ENCODE measurements around the gene RMC1. TPM values are rescaled to one million over a fixed set of nuclear protein-coding genes. Genes with fewer than 3 reads are reported as not detected.

The RMC1 gene
- total RNA-seq, 1 donor from 2014 or later: 31.6 TPM

DNA sequence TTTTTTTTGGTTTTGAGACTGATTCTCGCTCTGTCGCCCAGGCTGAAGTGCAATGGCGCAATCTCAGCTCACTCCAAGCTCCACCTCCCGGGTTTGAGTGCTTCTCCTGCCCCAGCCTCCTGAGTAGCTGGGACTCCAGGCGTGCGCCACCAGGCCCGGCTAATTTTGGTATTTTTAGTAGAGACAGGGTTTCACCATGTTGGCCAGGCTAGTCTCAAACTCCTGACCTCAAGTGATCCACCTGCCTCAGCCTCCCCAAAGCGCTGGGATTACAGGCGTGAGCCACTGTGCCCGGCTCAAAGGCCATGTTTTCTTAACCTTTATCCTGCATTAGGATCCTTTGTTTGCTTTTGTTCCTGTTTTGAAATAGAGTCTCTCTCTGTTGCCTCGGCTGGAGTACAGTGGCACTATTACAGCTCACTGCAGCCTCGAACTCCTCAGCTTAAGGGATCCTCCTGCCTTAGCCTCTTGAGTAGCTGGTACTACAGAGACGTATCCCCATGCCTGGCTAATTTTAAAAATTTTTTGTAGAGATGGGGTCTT lies 42.0 kb downstream of the RMC1 start:
- Histone ChIP-seq H3K36me3 (no peaks in the 10 kb centered on the region), H3K79me2 (ENCODE audit: low read depth) (no peaks in the 10 kb centered on the region), H3K4me2 (no peak overlapping the region), H3K4me3 (no peak overlapping the region), H4K20me1 (ENCODE audit: low read depth) (no peaks in the 10 kb centered on the region), H3F3A (ENCODE audit: low read depth) (no peaks in the 10 kb centered on the region), H3K27me3 (no peaks in the 10 kb centered on the region), H3K9ac (no peak overlapping the region), H3K27ac (no peak overlapping the region), H2AFZ (replicated peaks) (no peak overlapping the region), H3K4me1 (no peaks in the 10 kb centered on the region), H3K9me3 (ENCODE audit: low read depth) (no peaks in the 10 kb centered on the region)
- Mint-ChIP-seq H3K9me3 (no peaks in the 10 kb centered on the region), H3K36me3 (peaks cover 12% of the 10 kb centered on the region), H3K27ac (no peak overlapping the region), H3K4me3 (no peak overlapping the region), H3K27me3 (ENCODE audit: insufficient read depth, low read depth) (no peaks in the 10 kb centered on the region), H3K4me1 (no peaks in the 10 kb centered on the region)
- no peak for DNase-seq (ENCODE audit: low spot score)
- TF ChIP-seq, protein P1, sequence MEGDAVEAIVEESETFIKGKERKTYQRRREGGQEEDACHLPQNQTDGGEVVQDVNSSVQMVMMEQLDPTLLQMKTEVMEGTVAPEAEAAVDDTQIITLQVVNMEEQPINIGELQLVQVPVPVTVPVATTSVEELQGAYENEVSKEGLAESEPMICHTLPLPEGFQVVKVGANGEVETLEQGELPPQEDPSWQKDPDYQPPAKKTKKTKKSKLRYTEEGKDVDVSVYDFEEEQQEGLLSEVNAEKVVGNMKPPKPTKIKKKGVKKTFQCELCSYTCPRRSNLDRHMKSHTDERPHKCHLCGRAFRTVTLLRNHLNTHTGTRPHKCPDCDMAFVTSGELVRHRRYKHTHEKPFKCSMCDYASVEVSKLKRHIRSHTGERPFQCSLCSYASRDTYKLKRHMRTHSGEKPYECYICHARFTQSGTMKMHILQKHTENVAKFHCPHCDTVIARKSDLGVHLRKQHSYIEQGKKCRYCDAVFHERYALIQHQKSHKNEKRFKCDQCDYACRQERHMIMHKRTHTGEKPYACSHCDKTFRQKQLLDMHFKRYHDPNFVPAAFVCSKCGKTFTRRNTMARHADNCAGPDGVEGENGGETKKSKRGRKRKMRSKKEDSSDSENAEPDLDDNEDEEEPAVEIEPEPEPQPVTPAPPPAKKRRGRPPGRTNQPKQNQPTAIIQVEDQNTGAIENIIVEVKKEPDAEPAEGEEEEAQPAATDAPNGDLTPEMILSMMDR (IDR thresholded peaks at IDR 0.05): no peak
- TF ChIP-seq EZH2 (IDR thresholded peaks at IDR 0.05) (no peak), EZH2phosphoT487 (IDR thresholded peaks at IDR 0.05) (no peak)

DNA sequence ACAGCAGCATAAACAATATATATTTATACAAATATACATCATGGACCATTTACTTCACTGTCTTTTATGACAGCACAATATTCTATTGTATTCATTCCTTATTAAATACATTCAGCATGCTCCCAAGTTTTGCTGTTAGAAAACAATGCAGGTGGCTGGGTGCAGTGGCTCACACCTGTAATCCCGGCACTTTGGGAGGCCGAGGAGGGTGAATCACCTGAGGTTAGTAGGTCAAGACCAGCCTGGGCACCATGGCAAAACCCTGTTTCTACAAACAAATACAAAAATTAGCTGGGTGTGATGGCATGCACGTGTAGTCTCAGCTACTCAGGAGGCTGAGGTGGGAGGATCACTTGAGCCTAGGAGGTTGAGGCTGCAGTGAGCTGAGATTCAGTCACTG lies 44.0 kb downstream of the RMC1 start:
- Mint-ChIP-seq H3K27me3 (ENCODE audit: insufficient read depth, low read depth) (no peaks in the 10 kb centered on the region), H3K4me1 (no peaks in the 10 kb centered on the region), H3K4me3 (no peak overlapping the region), H3K36me3 (peaks cover 10% of the 10 kb centered on the region), H3K27ac (no peak overlapping the region), H3K9me3 (no peaks in the 10 kb centered on the region)
- DNase-seq (ENCODE audit: low spot score): no peak
- Histone ChIP-seq H3K36me3 (no peaks in the 10 kb centered on the region), H3K9ac (no peak overlapping the region), H3K4me1 (no peaks in the 10 kb centered on the region), H3K27me3 (no peaks in the 10 kb centered on the region), H2AFZ (replicated peaks) (no peak overlapping the region), H3F3A (ENCODE audit: low read depth) (no peaks in the 10 kb centered on the region), H3K4me2 (no peak overlapping the region), H3K79me2 (ENCODE audit: low read depth) (no peaks in the 10 kb centered on the region), H4K20me1 (ENCODE audit: low read depth) (no peaks in the 10 kb centered on the region), H3K4me3 (no peak overlapping the region), H3K9me3 (ENCODE audit: low read depth) (no peaks in the 10 kb centered on the region), H3K27ac (no peak overlapping the region)
- TF ChIP-seq, protein P1 (IDR thresholded peaks at IDR 0.05): no peak
- TF ChIP-seq EZH2phosphoT487 (IDR thresholded peaks at IDR 0.05) (no peak), EZH2 (IDR thresholded peaks at IDR 0.05) (no peak)

DNA sequence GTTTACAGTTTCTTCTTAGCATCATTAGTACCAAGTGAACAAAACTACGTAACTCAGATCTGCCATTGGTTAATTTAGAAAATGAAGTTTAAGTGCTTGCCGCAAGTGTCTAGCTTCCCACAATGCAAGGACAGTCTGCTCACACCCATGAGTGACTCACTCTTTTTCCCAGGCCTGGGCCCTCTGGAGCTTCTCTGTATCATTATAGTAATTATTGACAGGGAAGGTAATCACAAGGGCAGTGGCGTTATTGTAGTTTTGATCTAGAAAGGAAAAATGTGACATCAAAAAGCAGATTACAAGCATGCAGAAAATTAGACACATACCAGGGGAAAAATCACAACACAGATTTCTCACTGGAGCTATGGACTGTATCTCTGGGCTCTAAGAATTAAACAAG lies 44.5 kb downstream of the RMC1 start:
- Mint-ChIP-seq H3K4me3 (no peak overlapping the region), H3K27ac (no peak overlapping the region), H3K9me3 (no peaks in the 10 kb centered on the region), H3K27me3 (ENCODE audit: insufficient read depth, low read depth) (no peaks in the 10 kb centered on the region), H3K36me3 (peaks cover 11% of the 10 kb centered on the region), H3K4me1 (no peaks in the 10 kb centered on the region)
- H3K36me3 ChIP-seq: no peaks in the 10 kb centered on the region
- TF ChIP-seq, protein P1 (IDR thresholded peaks at IDR 0.05): no peak
- TF ChIP-seq EZH2phosphoT487 (IDR thresholded peaks at IDR 0.05): no peak
- no peaks in the 10 kb centered on the region for H3K9me3 ChIP-seq (ENCODE audit: low read depth)
- no peak overlapping the region for H3K9ac ChIP-seq
- H3K79me2 ChIP-seq (ENCODE audit: low read depth): no peaks in the 10 kb centered on the region
- no peaks in the 10 kb centered on the region for H4K20me1 ChIP-seq (ENCODE audit: low read depth)
- no peak overlapping the region for H3K27ac ChIP-seq
- no peak overlapping the region for H3K4me2 ChIP-seq
- no peak overlapping the region for H2AFZ ChIP-seq (replicated peaks)
- H3K4me3 ChIP-seq: no peak overlapping the region
- H3K27me3 ChIP-seq: no peaks in the 10 kb centered on the region
- no peaks in the 10 kb centered on the region for H3F3A ChIP-seq (ENCODE audit: low read depth)
- no peaks in the 10 kb centered on the region for H3K4me1 ChIP-seq
- no peak for DNase-seq (ENCODE audit: low spot score)
